ENCODE results near the gene HLX. TPM values are rescaled to one million over a fixed set of nuclear protein-coding genes. Genes with fewer than 3 reads are reported as not detected.

HLX gene
- total RNA-seq, 4 donors from 2014 or later = 26.4 to 46.7 (median 34.5) TPM

DNA sequence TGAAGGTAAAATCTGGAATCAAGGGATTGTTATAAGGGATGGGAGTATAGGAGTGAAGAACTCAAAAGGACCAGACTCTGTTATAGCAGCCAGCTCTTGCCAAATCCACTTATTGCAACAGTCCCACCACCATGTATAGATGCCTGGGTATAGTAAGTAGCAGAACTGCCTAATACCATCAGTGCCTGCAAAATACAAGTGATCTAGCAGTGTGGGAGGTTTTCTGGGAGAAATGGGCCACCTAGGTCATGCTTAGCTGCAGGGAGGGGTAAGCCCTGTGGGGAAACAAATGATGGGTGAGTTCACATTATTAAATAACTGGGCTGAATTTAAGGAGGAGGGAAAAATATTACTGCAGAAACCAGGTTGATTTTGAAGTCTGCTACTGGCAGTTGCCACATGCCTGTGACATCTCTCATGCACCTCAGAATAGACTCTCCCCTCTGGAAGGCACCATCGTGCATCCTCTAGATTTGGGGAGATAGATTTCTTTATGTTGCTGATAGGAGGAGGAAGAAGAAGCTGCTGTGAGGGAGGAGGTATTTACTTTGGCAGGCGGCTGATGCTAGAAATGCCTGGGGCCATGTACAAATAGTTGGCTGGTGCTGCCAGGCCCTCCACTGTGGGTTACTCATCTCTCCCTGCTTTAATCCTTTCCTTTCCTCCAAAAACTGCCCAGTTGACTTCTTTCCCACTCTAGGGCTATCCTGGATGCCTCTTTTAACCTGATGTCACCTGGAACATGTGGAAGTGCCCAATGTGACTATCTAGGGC is 27.5 kb downstream of the HLX start:
- TF ChIP-seq, protein P1, sequence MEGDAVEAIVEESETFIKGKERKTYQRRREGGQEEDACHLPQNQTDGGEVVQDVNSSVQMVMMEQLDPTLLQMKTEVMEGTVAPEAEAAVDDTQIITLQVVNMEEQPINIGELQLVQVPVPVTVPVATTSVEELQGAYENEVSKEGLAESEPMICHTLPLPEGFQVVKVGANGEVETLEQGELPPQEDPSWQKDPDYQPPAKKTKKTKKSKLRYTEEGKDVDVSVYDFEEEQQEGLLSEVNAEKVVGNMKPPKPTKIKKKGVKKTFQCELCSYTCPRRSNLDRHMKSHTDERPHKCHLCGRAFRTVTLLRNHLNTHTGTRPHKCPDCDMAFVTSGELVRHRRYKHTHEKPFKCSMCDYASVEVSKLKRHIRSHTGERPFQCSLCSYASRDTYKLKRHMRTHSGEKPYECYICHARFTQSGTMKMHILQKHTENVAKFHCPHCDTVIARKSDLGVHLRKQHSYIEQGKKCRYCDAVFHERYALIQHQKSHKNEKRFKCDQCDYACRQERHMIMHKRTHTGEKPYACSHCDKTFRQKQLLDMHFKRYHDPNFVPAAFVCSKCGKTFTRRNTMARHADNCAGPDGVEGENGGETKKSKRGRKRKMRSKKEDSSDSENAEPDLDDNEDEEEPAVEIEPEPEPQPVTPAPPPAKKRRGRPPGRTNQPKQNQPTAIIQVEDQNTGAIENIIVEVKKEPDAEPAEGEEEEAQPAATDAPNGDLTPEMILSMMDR (IDR thresholded peaks at IDR 0.05) = no peak
- peak; percentile 71 for ATAC-seq (ENCODE audit: low FRiP score)
- DNase-seq (ENCODE audit: low spot score) = no peak

DNA sequence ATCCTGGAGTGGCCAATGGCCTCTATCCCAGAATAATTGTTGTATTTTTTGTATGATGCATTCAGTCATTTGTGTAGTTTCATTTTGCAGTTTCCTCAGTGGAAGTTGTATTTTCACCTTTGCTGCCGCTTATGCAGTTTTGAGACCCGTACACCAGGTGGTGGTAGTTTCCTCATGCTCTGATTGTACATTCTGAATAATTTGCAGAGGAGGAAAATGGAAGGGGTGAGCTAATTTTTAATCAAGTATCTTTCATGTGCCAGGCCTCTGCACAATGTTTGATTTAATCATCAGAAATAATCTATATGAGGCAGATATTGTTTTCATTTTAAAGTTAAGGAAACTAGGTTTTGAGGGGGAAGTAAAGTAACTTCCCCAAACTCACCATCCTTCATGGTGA is 29.5 kb downstream of the HLX start:
- DNase-seq (ENCODE audit: low spot score) (no peak), ATAC-seq (ENCODE audit: low FRiP score) (no peak)
- TF ChIP-seq, protein P1 (IDR thresholded peaks at IDR 0.05) = no peak

DNA sequence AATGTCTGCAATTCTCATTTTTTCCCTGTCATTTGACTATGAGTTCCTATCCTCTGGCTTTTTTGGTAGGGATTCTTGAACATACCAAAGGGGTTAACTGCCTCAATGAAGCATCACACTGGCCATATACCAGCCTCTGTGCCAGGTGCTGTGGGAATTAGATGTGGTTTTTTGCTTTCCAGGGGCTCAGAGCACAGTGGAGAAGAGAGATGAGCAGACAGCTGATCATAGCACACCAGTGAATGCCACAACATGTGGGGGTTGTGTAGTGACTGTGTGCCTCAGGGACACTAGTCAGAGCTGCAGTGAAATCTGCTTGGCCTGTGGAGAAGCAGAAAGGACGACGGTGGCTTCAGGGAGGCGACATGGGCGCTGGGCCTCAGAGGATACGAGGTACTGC is 30.8 kb downstream of the HLX start:
- TF ChIP-seq, protein P1 (IDR thresholded peaks at IDR 0.05) = no peak
- no peak for ATAC-seq (ENCODE audit: low FRiP score)
- no peak for DNase-seq (ENCODE audit: low spot score)

DNA sequence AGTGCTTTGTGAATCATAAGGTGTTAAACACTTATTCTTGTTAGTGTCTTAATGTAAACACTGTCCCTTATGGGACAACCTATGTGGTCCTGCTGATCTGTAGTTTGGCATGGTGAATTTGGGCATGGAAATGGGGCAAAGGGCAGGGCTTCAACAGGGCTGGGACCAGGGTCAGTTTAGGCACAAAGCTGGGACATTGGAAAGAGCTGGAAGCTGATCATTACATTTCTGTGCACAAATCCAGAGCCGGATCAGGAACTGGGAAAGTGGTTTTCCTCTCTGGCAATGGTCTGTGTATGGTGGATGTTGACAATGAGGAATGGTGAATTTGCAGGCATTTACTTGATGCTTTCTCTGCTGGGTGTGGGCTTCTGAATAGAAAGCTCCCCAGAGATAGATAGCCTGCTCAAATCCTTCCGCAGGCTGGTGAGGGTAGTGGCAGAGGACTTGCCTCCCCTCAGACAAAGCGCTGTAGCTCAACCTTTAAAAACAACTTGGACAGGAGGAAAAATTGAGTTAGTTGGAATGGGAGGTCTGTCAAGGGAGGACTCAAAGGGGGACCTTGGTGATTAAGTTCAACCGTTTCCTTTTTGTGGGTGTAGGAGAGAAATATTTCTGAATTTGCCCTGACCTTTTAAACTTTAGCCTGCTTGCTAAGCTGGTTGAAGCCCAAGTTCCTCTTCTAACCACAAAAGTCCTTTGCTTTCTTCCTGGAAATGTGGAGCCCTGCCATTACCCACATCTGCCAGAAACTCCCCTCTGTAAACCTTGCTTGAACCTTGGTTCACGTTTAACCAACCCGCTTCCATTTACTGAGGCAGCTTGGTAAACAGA is 35.3 kb downstream of the HLX start:
- TF ChIP-seq, protein P1 (IDR thresholded peaks at IDR 0.05) = no peak
- DNase-seq (ENCODE audit: low spot score) = no peak
- no peak for ATAC-seq (ENCODE audit: low FRiP score)

DNA sequence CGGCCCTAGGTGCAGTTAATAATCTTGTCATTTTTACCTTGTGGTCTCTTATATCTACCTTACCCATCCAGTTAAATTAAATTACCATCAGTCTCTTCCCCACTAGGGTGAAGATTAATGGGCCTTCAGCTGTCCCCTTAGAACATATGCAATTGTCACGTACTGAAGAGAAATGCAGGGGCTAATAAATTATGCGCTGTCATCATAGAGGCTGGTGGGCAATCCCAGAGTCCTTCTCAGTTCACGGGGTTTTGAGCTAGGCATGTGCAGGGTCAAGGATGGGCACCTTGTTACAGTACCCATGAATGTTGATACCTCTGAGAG is 35.8 kb downstream of the HLX start:
- DNase-seq (ENCODE audit: low spot score) = no peak
- TF ChIP-seq, protein P1 (IDR thresholded peaks at IDR 0.05) = no peak
- no peak for ATAC-seq (ENCODE audit: low FRiP score)

DNA sequence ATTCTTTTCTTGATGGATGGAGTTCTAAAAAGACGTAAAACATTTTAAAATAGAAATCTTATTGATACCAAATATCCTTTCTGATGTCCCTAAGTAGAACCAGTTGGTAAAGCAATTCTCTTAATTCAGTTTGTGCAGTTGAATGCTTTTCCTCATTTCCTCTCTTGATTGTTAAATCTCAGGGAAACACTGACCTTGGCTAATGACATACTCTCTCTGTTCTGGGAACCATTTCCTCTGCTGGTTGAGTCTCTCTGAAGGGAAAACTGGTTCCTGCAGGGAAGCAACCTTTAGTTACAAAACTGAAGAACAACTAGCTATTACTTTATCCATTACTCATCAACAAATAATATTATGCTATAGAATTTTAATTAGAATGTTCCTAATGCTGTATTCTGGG is 36.7 kb downstream of the HLX start:
- ATAC-seq (ENCODE audit: low FRiP score) = no peak
- no peak for DNase-seq (ENCODE audit: low spot score)
- TF ChIP-seq, protein P1 (IDR thresholded peaks at IDR 0.05) = no peak

All from omental fat pad (tissue), 4 donors.